ENCODE data around the gene LCE3B.

Gene LCE3B

DNA sequence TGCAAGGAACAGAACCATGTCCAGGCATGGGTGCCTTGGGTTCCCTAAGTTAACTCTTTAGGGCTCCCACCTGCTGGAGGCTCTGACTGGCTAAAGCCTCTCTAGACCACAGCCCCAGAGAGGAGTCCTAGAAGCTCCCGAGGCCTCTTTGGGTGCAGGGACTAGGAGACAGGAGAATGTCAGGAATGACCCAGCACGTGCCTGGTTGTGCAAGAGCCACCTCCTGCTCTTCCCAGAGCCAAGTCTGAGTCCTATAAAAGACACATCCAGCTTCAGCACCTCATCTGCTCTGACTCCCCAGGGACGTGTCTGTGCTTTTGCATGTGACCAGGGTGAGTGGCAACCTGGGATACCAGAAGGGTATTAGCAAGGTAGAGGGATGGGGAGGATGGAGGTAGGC, 49.5 kb downstream of the LCE3B start, which contains the start of gene LCE2D:
TSS of gene LCE2D (plus strand) at position 283 of the 400 bp plus-strand sequence. CDS start 726 bp downstream, outside the sequence.
- H3K4me1 Mint-ChIP-seq, result no peaks in the 10 kb centered on the region
- TF ChIP-seq, protein P1, sequence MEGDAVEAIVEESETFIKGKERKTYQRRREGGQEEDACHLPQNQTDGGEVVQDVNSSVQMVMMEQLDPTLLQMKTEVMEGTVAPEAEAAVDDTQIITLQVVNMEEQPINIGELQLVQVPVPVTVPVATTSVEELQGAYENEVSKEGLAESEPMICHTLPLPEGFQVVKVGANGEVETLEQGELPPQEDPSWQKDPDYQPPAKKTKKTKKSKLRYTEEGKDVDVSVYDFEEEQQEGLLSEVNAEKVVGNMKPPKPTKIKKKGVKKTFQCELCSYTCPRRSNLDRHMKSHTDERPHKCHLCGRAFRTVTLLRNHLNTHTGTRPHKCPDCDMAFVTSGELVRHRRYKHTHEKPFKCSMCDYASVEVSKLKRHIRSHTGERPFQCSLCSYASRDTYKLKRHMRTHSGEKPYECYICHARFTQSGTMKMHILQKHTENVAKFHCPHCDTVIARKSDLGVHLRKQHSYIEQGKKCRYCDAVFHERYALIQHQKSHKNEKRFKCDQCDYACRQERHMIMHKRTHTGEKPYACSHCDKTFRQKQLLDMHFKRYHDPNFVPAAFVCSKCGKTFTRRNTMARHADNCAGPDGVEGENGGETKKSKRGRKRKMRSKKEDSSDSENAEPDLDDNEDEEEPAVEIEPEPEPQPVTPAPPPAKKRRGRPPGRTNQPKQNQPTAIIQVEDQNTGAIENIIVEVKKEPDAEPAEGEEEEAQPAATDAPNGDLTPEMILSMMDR (IDR thresholded peaks at IDR 0.05; ENCODE audit: unreplicated experiment in 3 of 3), result no peak
- no peaks in the 10 kb centered on the region for H3K36me3 Mint-ChIP-seq (ENCODE audit: low read depth)
- H3K27ac Mint-ChIP-seq, result no peak within 1 kb of the TSS
- H3K9me3 Mint-ChIP-seq, result peaks cover 30% of the 10 kb centered on the region
- no peak within 1 kb of the TSS for H3K4me3 Mint-ChIP-seq
- H3K27me3 Mint-ChIP-seq (ENCODE audit: low read depth), result no peaks in the 10 kb centered on the region

Measured in nephron (organoid).